K562 (cell line): Measurements from ENCODE around the gene FHL1. TPM values are rescaled to one million over a fixed set of nuclear protein-coding genes. Genes with fewer than 3 reads are reported as not detected.

ENCODE experiments used
- ATAC-seq: fragments of 200-7000 bp; cut with Tn5 transposase; 3 replicates; pipeline ENCODE4 v1.9.1; 2020; ENCODE audit warnings: moderate library complexity
- BruUV-seq: library from RNA; stranded (reverse); fragments of 400-500 nt; replicated peaks from 2 replicates; lab custom pipeline; 2021; lab: Mats Ljungman, UMichigan
- CTCF ChIA-PET: fragments of 300-600 bp; formaldehyde crosslinking; extraction: SDS; loops from one replicate; lab custom pipeline; 2021; ENCODE audit warnings: low intra/inter-chr PET ratio; lab: Yijun Ruan, JAX
- POLR2A ChIA-PET: fragments of 300-600, 350-650 bp; sonication (Branson Sonifier 250); formaldehyde crosslinking; extraction: SDS; loops from one replicate; lab custom pipeline; 2021; ENCODE audit warnings: antibody characterized with exemption, inconsistent platforms; lab: Yijun Ruan, JAX
- DNase-seq, 4 experiments: peaks; one replicate each; pipeline versions ENCODE4 v3.0.0 to v3.0.0-alpha.2; 2011 to 2018; ENCODE audit warnings: low spot score in 3 of 4, mixed read lengths in 3 of 4; ENCODE audit errors: extremely low read depth in 1 of 4
- FAIRE-seq: peaks from 2 replicates; lab custom pipeline; 2011; peaks lifted over from hg19 to GRCh38; lab: Jason Lieb, UNC
- H2AFZ ChIP-seq: 2 replicates; pipeline ENCODE4 v1.6.0; 2011; ENCODE audit warnings: low read depth, low read length, control low read depth, inconsistent platforms
- H3K27ac ChIP-seq: fragments of 200-600 bp; 3 replicates; pipeline ENCODE4 v1.8.0; 2011; ENCODE audit warnings: low read depth, mild to moderate bottlenecking, control low read depth, inconsistent platforms, low read length, moderate library complexity, mixed read lengths; ENCODE audit errors: extremely low read depth
- H3K27me3 ChIP-seq, 2 experiments: fragments of 300-600 bp in 1 of 2; 2 replicates in 1 of 2; 3 replicates in 1 of 2; pipeline versions ENCODE4 v1.6.0 to v1.8.0; 2011; ENCODE audit warnings: inconsistent platforms in 2 of 2, low read length in 2 of 2, mild to moderate bottlenecking in 1 of 2, mixed read lengths in 1 of 2, moderate library complexity in 1 of 2; ENCODE audit not compliant: control insufficient read depth in 2 of 2, insufficient read depth in 2 of 2
- H3K36me3 ChIP-seq: fragments of 300-600 bp; 3 replicates; pipeline ENCODE4 v1.8.0; 2011; ENCODE audit warnings: mild to moderate bottlenecking, low read length, inconsistent platforms; ENCODE audit not compliant: control insufficient read depth, insufficient read depth
- H3K4me1 ChIP-seq, 2 experiments: fragments of 200-600 bp in 1 of 2; replicated peaks in 1 of 2; 2 replicates in 1 of 2; 3 replicates in 1 of 2; pipeline versions ENCODE4 v1.5.1 to v1.8.0; 2011; ENCODE audit warnings: inconsistent platforms in 2 of 2, low read length in 2 of 2, mild to moderate bottlenecking in 1 of 2, mixed read lengths in 1 of 2, moderate library complexity in 1 of 2; ENCODE audit not compliant: control insufficient read depth in 2 of 2, insufficient read depth in 2 of 2
- H3K4me2 ChIP-seq: 2 replicates; pipeline ENCODE4 v1.6.1; 2011; ENCODE audit warnings: low read length, control low read depth, inconsistent platforms, mixed read lengths; ENCODE audit not compliant: insufficient read depth
- H3K4me3 ChIP-seq: fragments of 200-600 bp; sonication (generic), shearing (Covaris generic); 2 replicates; pipeline ENCODE4 v1.5.1; 2016; ENCODE audit warnings: control low read depth, inconsistent platforms
- H3K79me2 ChIP-seq: fragments of 200-600 bp; 3 replicates; pipeline ENCODE4 v1.8.0; 2011; ENCODE audit warnings: low read length, inconsistent platforms; ENCODE audit not compliant: control insufficient read depth, insufficient read depth
- H3K9ac ChIP-seq, 2 experiments: 2 replicates each; pipeline versions ENCODE4 v1.6.0 to v1.6.1; 2011; ENCODE audit warnings: low read depth in 2 of 2, low read length in 2 of 2, control low read depth in 1 of 2, inconsistent platforms in 1 of 2, mild to moderate bottlenecking in 1 of 2, mixed read lengths in 1 of 2; ENCODE audit not compliant: insufficient read depth in 1 of 2
- H3K9me1 ChIP-seq: one replicate; pipeline ENCODE4 v1.6.0; 2011; ENCODE audit warnings: inconsistent platforms, mild to moderate bottlenecking, low read length, moderate library complexity; ENCODE audit not compliant: control insufficient read depth, insufficient read depth
- H3K9me3 ChIP-seq: replicated peaks from 2 replicates; pipeline ENCODE4 v1.5.1; 2011; ENCODE audit warnings: low read depth, low read length, inconsistent platforms; ENCODE audit not compliant: control insufficient read depth, insufficient read depth
- H4K20me1 ChIP-seq: replicated peaks from 2 replicates; pipeline ENCODE4 v1.6.1; 2011; ENCODE audit warnings: low read length, inconsistent platforms, mixed read lengths; ENCODE audit not compliant: control insufficient read depth, insufficient read depth
- CHD1 ChIP-seq: fragments of 200-600 bp; sonication (generic); IDR thresholded peaks from one replicate; pipeline ENCODE4 v1.6.1; 2012; ENCODE audit warnings: mild to moderate bottlenecking, moderate library complexity, low read length, inconsistent platforms
- ZNF174 ChIP-seq: fragments of 250-450 bp; sonication (Bioruptor Pico); IDR thresholded peaks from 2 replicates; pipeline ENCODE4 v1.4.0; 2020; ENCODE audit warnings: mild to moderate bottlenecking
- WGBS: fragments of 100-300 bp; shearing (Covaris generic); methylation state at CpG from one replicate; pipeline ENCODE4 v1.1.6; 2016; ENCODE audit warnings: low coverage, mixed read lengths; ENCODE audit not compliant: insufficient coverage; ENCODE audit errors: missing lambda C conversion rate; 5-methylcytosine and 5-hydroxymethylcytosine counted together
- in situ Hi-C: fragments of 300-500 bp; cut with MboI; formaldehyde crosslinking; loops from 4 replicates; pipeline ENCODE4 v1.15.0; 2018; ENCODE audit warnings: inconsistent platforms, mixed read lengths
- intact Hi-C: fragments of 100-400 bp; cut with micrococcal nuclease; formaldehyde crosslinking; loops from 2 replicates; pipeline ENCODE4 v1.14.2; 2022
- polyA plus RNA-seq, 8 experiments: library from polyadenylated mRNA; depleted of rRNA in 4 of 8; stranded (reverse) in 5 of 8; unstranded in 3 of 8; fragments of >200 nt; fragmentation: Nextera tagmentation in 2 of 8; fragmentation: Illumina TruSeq in 1 of 8; extraction: Ambion mirVana in 2 of 8; extraction: Trizol in 1 of 8; gene quantifications; 2 replicates each; pipeline versions ENCODE4 v1.2.1 to v1.2.3, GENCODE V29; 2011 to 2014; ENCODE audit warnings: inconsistent platforms in 1 of 8, missing spikeins in 1 of 8
- total RNA-seq, 7 experiments: library from RNA; depleted of rRNA in 6 of 7; stranded (reverse); fragments of >200 nt in 6 of 7; fragmentation: Illumina TruSeq in 2 of 7; extraction: Trizol in 2 of 7; gene quantifications; 2 replicates each; pipeline versions ENCODE4 v1.2.1 to v1.2.3, GENCODE V29; 2011 to 2021; ENCODE audit warnings: low replicate concordance in 1 of 7
- TF ChIP-seq, protein P1 (sequence below), 2 experiments: fragments of 450-650 bp; formaldehyde crosslinking in 1 of 2; IDR thresholded peaks; 2 replicates each; pipeline versions ENCODE4 v1.4.0 to v1.6.1; 2014 to 2020; ENCODE audit warnings: mild to moderate bottlenecking in 2 of 2, borderline replicate concordance in 1 of 2, low read depth in 1 of 2

The FHL1 gene
- total and polyA plus RNA-seq, 9 of the 15 experiments (the other 6 are each of a cell fraction or from before 2014, with no cell fraction given): 0.03 to 3.0 (median 0.13) TPM; not detected in 1

DNA sequence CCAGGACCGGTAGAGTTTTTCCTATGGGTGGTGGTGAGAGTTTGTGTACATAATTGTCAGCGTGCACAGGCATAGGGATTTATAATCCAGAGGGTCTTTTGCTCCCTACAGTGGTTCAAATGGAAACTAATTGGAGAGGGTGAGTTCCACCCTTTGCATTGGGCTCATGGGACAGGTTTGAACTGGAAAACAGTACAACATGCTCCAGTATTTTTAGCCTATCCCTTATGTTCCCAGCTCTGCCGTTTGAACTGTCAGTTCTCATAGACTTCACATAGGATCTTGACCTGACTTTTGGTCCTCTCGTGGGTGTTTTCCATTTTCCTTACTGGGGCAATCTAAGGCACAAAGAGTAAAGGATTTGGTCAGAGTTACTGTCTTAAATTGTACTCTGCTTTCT lies 31.8 kb downstream of the FHL1 start (continued):
- TF ChIP-seq, protein P1, sequence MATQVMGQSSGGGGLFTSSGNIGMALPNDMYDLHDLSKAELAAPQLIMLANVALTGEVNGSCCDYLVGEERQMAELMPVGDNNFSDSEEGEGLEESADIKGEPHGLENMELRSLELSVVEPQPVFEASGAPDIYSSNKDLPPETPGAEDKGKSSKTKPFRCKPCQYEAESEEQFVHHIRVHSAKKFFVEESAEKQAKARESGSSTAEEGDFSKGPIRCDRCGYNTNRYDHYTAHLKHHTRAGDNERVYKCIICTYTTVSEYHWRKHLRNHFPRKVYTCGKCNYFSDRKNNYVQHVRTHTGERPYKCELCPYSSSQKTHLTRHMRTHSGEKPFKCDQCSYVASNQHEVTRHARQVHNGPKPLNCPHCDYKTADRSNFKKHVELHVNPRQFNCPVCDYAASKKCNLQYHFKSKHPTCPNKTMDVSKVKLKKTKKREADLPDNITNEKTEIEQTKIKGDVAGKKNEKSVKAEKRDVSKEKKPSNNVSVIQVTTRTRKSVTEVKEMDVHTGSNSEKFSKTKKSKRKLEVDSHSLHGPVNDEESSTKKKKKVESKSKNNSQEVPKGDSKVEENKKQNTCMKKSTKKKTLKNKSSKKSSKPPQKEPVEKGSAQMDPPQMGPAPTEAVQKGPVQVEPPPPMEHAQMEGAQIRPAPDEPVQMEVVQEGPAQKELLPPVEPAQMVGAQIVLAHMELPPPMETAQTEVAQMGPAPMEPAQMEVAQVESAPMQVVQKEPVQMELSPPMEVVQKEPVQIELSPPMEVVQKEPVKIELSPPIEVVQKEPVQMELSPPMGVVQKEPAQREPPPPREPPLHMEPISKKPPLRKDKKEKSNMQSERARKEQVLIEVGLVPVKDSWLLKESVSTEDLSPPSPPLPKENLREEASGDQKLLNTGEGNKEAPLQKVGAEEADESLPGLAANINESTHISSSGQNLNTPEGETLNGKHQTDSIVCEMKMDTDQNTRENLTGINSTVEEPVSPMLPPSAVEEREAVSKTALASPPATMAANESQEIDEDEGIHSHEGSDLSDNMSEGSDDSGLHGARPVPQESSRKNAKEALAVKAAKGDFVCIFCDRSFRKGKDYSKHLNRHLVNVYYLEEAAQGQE (IDR thresholded peaks at IDR 0.05; ENCODE audit: borderline replicate concordance): no peak
- TF ChIP-seq, protein P1 (CRISPR knock-in tag; IDR thresholded peaks at IDR 0.05; ENCODE audit: low read depth): no peak
- no peak for TF ChIP-seq ZNF174 (CRISPR knock-in tag)

DNA sequence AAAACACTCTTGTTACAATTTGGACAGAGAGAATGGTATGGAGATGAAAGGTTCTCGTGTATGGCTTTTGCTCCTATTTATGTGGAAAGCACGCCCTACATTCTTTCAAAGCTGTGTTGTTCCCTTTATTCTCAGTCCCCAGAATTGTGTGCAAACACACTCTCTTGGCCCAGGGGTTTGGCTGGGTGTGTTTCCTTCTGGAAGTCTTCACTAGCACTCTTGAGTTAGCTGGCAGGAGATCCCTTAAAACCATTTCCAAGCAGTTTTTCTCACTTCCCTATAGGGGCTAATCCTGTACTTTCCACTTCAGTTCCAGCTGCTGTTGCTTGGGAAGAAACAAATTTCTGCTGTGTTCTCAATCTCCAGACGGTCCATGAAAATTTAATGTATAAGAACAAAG lies 35.1 kb downstream of the FHL1 start:
- Histone ChIP-seq H3K27ac (no peak overlapping the region), H3K4me2 (no peak overlapping the region), H3K9me3 (no peaks in the 10 kb centered on the region), H3K27me3 (peaks cover 0 to 6% of the 10 kb centered on the region in 2 experiments; a peak in 4 of 5 replicates), H3K9me1 (no peaks in the 10 kb centered on the region), H4K20me1 (no peaks in the 10 kb centered on the region), H3K36me3 (no peaks in the 10 kb centered on the region), H3K79me2 (no peaks in the 10 kb centered on the region), H2AFZ (no peak overlapping the region), H3K4me3 (no peak overlapping the region), H3K4me1 (no peaks in the 10 kb centered on the region), H3K9ac (no peak overlapping the region)
- TF ChIP-seq CHD1: no peak
- no TSS peak for BruUV-seq
- 0% methylated on average over 2 of the region's 3 CpGs for WGBS
- ChIA-PET POLR2A (no interaction called here), CTCF (no interaction called here)
- FAIRE-seq (no peak), ATAC-seq (no peak), DNase-seq (no peak)
- in situ Hi-C loops: no loop called here
- intact Hi-C loops: no loop called here
